ENCODE measurements around the gene TMEM38B. TPM values are rescaled to one million over a fixed set of nuclear protein-coding genes. Genes with fewer than 3 reads are reported as not detected.

TMEM38B gene, protein sequence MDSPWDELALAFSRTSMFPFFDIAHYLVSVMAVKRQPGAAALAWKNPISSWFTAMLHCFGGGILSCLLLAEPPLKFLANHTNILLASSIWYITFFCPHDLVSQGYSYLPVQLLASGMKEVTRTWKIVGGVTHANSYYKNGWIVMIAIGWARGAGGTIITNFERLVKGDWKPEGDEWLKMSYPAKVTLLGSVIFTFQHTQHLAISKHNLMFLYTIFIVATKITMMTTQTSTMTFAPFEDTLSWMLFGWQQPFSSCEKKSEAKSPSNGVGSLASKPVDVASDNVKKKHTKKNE
- 10 to 100 TPM in 3 of 4 donors, 1 to 10 TPM in 1; 4.5 to 20.1 (median 13.1) TPM for total RNA-seq

DNA sequence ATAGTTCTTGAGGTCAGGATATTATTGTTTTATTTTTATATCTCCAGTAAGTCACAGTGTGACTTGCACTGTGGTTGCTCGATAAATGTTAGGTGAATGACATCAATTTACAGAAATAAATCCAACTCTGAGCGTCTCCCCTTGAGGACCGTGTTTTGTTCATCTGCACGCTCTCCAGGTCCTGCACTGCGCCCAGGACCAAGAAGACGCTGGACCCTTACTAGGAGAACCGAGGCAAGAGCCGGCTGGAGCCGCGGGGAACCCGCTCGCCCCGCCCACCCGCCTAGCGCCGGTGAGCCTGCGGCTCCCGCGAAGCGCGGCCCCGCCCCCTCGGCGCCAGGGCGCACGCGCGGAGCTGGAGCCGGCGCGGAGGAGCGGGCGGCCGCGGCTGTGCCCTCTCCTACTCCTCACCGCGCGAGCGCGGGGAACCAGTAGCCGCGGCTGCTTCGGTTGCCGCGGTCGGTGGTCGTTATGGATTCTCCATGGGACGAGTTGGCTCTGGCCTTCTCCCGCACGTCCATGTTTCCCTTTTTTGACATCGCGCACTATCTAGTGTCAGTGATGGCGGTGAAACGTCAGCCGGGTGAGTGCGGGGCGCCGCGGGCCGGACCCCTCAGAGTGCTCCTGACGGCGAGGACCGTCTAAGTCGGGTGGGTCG, at the start of gene TMEM38B:
Gene TMEM38B (plus strand): TSS at position 352 of the 658 bp plus-strand sequence. CDS start 120 bp downstream, at position 472.
- ATAC-seq (ENCODE audit: low FRiP score) (peak; percentile 96), DNase-seq (ENCODE audit: low spot score) (peak; percentile 41)
- TF ChIP-seq, protein P1, sequence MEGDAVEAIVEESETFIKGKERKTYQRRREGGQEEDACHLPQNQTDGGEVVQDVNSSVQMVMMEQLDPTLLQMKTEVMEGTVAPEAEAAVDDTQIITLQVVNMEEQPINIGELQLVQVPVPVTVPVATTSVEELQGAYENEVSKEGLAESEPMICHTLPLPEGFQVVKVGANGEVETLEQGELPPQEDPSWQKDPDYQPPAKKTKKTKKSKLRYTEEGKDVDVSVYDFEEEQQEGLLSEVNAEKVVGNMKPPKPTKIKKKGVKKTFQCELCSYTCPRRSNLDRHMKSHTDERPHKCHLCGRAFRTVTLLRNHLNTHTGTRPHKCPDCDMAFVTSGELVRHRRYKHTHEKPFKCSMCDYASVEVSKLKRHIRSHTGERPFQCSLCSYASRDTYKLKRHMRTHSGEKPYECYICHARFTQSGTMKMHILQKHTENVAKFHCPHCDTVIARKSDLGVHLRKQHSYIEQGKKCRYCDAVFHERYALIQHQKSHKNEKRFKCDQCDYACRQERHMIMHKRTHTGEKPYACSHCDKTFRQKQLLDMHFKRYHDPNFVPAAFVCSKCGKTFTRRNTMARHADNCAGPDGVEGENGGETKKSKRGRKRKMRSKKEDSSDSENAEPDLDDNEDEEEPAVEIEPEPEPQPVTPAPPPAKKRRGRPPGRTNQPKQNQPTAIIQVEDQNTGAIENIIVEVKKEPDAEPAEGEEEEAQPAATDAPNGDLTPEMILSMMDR (IDR thresholded peaks at IDR 0.05): no peak

DNA sequence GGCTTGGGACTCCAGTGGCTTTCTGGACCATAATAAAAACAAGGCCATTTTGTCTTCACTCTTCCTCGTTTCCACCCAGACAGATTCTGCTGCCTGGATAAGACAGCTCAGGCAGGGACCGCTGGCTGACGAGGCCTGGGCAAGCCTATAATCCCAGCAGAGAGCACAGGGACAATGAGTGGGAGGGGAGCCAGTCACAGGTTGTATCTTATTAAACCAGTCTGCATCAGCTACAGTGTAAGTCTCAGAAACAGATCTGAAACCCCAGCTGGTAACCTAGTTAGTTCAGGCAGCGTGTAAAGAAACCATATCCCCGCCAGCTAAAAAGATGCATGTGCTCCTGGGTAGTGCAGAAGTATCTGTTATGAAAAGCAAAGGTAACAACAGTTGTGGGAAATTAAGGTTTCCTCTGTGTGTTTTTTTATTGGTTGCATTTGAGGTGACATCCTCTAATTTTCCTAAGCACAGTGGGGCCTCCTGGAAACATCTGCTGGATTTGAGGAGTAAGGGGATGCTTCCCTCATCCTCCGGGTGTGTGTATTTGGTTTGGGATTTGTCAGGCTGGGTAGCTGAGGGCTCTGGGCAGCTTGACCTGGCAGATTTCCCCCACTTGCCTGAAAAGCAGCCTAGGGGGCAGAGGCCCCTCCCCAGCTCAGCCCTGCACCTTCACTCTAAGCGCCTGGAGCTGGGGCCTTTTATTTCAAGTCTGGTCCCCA, 47.3 kb upstream of the TMEM38B start:
- DNase-seq (ENCODE audit: low spot score) (no peak), ATAC-seq (ENCODE audit: low FRiP score) (no peak)
- TF ChIP-seq, protein P1 (IDR thresholded peaks at IDR 0.05): no peak

DNA sequence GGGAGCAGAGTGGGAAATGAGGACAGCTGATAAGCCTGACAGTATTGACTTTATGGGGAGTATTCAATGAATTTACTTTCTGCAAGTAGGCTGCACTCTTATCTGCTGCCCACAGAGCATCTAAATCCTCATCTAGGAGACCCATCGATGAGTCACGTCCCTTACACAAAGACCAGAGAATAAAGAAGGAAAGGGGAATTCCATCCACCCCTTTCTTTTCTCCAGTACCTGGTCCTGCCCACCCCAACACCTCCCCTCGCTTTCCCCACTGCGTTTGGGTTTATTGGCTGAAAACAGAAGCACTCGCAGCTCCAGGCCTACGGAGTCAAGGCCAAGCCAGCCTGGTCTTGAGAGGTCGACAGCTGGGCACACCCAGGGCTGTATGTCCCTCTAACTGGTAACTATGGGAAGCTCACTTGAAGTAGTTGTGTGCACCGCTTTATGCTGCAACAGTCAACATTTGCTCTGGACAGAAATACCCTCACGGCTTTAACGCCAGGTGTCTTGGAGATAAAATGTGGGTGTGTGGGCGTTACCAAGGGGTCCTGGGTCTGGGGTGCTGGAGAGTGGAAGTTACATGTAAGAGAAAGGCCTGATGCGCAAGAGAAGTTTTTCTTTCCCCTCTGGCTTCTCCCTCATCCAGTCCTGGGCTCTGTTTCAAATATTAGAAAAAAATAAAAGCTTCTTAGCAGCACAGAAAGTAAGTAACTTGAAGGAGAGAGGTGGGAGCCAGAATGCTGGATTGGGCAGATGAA, 46.6 kb upstream of the TMEM38B start:
- DNase-seq (ENCODE audit: low spot score) (no peak), ATAC-seq (ENCODE audit: low FRiP score) (no peak)
- TF ChIP-seq, protein P1 (IDR thresholded peaks at IDR 0.05): no peak

DNA sequence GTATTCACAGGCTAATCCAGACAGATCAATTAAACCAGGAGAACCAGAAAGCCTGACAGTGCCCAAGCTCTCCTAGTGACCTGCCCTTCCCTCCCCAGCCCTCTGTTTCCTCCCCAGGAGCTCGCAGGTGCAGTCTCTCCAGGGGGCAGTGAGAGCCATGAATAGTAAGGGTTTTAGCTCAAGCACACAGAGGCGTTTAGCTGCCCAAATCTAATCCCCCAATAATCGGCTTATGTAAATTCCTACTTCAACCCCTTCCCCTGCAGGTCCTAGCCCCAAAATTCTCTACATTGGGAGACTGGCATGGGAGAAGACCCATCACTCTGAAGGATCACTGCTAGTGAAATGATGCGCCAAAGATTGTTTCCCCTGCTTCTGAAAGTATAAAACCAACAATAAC, 42.5 kb upstream of the TMEM38B start:
- DNase-seq (ENCODE audit: low spot score) (no peak), ATAC-seq (ENCODE audit: low FRiP score) (no peak)
- TF ChIP-seq, protein P1 (IDR thresholded peaks at IDR 0.05): no peak

DNA sequence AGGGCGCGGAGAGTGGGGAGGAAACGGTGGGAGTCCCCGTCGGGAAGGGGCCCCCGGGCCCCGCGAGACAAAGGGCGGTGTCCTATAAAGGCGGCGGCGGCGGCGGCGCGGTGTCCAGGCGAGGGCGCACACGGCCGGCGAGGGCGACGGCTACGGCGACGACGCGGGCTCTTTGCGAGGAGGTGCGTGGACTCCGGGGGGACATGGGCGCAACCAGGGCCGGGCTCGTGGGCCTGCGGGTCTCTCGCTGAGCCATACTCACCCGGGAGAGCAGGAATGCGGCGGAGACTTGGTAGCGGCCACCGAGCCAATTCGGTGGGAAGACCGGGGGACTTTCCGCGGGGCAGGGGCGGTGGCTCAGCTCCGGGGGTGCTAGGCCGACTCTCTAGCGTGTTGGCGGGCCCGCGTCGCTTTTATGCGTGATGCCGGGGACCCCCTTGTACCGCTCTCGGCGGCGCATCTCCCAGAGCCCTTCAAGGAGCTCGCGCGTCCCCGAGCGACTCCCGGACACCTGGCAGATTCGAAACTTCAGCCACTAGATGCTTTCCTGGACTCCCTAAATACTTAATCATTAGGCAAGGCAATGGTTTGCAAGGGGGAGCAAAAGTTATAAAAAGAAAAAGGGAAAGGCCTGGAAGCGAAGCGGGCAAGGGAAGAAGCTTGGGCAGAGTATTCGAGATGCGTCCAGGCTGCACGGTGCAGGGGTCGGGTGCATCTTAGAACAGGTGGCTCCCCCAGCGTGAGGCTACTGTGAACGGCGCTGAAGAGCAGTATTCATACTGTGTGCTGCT, 38.0 kb upstream of the TMEM38B start:
- TF ChIP-seq, protein P1 (IDR thresholded peaks at IDR 0.05): no peak
- ATAC-seq (ENCODE audit: low FRiP score) (peak; percentile 62), DNase-seq (ENCODE audit: low spot score) (no peak)

DNA sequence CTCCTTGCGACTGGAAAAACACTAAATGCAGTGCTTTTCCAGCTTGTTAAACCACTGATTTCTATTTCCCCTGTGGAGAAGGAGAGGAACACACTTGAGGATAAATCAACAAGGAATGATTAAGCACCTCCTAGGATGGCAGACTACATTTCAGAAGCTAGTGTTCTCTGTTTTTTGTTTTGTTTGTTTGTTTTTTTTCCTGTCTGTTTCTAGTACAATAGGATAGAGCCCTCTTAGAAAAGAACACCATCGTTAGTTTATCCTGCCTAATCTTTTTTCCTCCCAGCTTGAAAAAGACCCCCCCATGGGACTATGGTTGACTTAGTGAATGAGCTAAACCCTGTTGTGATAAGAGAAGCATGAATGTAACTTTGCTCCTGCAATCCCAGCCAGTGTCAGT, 36.0 kb upstream of the TMEM38B start:
- DNase-seq (ENCODE audit: low spot score): no peak
- TF ChIP-seq, protein P1 (IDR thresholded peaks at IDR 0.05): no peak
- ATAC-seq (ENCODE audit: low FRiP score): no peak
